ENCODE data around the gene TMEM141.
"Not testable (repeated sequence)": the region's sequence is repeated elsewhere in the genome, so short reads cannot be mapped to it uniquely, and the experiment has no call there.

TMEM141 gene

DNA sequence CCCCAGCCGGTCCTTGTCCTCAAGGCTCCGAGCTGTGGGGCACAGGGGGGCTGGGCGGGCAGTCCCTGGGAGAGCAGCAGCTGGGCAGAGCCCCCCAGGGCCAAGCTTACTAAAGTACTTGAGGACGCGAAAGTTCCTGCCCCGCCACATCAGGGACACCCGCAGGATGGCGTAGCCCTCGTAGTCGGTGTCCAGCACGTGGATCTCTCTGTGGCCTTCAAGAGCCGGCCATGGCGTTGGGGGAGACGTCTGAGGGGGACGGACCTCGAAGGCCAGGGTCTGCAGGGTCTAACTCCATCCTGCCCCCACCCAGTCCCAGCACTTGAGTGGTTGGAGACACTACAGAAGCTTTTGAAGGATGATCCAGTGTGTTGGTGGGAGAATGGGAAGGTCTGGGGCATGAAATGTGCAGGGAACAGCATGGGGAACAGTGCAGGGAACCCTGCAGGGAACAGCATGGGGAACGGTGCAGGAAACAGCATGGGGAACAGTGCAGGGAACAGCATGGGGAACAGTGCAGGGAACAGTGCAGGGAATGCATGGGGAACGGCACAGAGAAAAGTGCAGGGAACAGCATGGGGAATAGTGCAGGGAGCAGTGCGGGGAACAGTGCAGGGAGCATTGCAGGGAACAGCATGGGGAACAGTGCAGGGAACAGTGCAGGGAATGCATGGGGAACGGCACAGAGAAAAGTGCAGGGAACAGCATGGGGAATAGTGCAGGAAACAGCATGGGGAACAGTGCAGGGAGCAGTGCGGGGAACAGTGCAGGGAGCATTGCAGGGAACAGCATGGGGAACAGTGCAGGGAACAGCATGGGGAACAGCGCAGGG lies 35.6 kb upstream of the TMEM141 start:
- not testable (repeated sequence) for ATAC-seq, DNase-seq

- ATAC-seq (no peak), DNase-seq (no peak)
These were observed 35.1 kb upstream of the TMEM141 start for GRCh38 chr9:136756134-136756438.

GRCh38 chr9:136756836-136757235 lies 34.3 kb upstream of the TMEM141 start:
- no peak for ATAC-seq
- DNase-seq: no peak

DNA sequence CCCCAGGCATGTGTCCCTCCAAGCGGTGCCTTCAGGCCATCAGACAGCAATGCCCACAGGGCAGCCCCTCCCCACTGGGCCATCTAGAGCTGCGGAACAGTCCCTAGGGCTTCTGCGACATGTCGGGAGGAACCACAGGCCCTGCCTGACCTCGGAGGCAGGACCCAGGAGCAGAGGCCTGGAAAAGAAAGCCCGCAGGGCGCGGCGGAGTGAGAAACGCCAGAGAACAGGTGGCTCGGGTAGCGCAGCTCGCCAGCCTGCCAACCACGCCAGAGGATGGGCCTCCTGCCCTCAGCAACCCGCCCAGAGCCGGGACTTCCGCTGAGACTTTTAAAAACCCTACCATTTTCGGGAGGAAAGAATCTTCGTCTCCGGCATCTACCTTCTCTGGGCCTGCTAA lies 33.8 kb upstream of the TMEM141 start:
- ATAC-seq: no peak
- DNase-seq: no peak

- DNase-seq (no peak), ATAC-seq (no peak)
These were observed 33.4 kb upstream of the TMEM141 start for GRCh38 chr9:136757751-136758140.

DNA sequence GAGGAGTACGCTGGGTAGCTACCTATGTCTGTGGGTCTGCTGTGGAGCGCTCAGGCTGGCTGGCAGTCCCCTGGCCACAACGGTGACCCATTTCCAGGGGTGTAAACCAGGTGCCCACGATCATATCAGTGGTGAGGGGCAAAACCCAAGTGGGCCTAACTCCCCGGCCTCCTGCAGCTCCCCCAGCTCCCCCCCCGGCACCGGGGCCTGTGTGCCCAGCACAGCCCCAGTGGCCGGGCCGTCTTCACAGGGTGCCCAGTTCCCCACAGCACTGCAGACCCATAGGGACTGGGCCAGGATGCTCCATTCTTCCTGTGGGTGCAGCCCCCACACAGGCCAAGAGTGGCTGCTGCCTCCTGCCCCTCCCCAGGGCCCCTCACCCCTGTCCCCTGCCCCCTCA lies 32.1 kb upstream of the TMEM141 start:
- no peak for ATAC-seq

DNA sequence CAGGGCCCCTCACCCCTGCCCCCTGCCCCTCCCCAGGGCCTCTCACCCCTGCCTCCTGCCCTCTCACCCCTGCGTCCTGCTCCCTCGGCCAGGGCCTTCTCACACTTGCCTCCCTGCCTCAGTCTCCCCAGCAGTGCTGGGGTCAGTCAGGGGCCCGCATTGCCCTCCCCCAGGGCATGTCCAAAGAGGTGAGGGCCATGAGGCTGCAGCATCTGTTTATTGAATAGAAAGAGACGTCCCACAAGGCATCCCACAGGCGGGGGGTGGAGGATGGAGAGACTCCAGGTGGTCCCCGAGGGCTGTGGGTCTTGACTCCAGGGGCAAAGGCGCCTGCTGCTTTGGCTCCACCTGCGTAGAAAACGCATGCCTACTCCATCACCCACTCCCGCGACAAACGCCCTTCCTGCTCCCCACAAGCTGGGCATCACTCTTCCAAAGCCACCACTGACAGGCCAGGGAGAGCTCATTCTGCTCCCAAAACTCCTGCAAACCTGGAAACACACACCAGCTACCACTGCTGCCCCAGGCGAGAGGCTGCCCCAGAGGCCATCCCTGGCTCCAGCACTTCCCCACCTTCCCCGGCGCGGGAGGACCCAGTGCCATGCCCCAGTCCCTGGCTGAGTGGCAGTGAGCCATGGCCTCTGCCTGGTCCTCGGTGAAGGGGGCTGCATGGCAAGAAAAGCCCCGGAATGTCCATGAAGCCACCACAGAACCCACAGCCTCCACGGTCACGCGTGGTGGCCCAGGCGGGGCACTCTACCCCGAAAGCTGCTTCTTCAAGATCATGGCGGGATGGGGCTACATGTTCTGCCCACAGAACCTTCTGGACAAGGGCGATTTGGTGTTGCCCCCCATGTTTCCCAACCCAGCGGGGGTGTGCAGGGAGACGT lies 31.5 kb upstream of the TMEM141 start:
- DNase-seq (no peak), ATAC-seq (no peak)

More for the DNA sequence above, 32.1 kb upstream of the TMEM141 start:
- no peak for DNase-seq

DNA sequence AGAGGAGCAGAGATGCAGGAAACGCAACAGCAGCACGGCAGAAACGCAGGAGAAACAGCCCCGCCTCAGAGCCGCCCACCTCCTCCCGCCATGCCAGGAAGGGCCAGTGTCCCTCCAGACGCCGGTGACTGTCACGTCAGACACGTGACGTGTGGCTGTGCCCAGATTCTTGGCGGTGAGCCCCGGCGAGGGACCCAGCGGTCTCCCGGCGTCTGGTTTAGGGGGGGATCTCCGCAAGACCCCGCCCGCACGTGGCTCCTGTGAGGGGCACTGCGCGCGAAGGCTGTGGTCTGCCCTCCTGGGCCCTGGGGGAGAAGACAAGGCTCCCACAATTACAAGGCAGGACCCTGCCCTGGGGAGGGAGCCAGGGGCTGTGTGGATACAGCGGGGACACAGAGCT lies 30.7 kb upstream of the TMEM141 start:
- ATAC-seq (no peak), DNase-seq (no peak)

DNA sequence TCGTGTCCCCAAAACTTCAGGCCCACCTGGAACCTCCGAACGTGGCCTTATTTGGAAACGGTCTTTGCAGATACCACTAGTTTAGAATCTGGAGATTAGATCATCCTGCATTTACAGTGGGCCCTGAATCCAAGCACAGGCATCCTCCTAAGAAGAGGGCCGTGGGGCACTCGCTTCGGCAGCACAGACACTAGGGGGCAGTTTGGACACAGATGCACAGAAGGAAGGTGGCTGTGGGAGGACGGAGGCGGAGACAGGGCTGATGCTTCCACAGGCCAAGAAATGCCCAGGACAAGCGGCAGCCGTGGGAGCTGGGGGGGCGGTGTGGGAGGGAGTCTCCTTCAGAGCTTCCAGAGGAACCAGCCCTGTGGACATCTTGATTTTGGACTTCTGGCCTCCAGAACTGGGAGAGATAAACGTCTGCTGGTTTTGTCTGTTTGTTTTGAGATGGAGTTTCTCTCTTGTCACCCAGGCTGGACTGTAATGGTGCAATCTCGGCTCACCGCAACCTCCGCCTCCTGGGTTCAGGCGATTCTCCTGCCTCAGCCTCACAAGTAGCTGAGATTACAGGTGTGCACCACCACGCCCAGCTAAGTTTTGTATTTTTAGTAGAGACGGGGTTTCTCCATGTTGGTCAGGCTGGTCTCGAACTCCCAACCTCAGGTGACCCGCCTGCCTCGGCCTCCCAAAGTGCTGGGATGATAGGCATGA lies 30.2 kb upstream of the TMEM141 start:
- peak; percentile 47 for DNase-seq
- ATAC-seq: not testable (repeated sequence)

GRCh38 chr9:136761545-136761981 lies 29.6 kb upstream of the TMEM141 start:
- DNase-seq: no peak
- no peak for ATAC-seq

DNA sequence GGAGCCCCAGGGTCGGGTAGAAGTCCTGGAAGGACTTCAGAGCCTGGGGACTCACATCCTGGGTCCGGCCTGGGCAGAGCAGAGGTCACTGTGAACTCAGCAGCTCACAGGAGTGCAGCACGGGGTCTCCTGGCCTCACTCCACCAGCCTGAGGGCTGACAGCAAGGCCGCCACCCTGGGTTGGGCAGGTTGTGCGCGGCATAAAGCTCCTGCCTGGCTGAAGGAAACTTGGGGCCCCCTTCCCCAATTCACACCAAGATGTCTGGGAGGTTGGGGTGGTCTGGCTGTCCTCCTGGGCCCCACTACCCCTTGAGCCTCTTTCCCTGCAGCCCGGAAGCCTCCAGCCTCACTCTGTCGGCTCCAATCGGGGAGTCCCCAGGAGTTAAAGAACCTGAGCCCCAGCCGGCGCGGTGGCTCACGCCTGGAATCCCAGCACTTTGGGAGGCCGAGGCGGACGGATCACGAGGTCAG lies 28.9 kb upstream of the TMEM141 start:
- ATAC-seq: no peak

GRCh38 chr9:136762915-136763648 lies 28.1 kb upstream of the TMEM141 start:
- DNase-seq (peak; percentile 75), ATAC-seq (no peak)

More for the DNA sequence above, 28.9 kb upstream of the TMEM141 start:
- no peak for DNase-seq

- DNase-seq (no peak), ATAC-seq (no peak)
These were observed 27.5 kb upstream of the TMEM141 start for GRCh38 chr9:136763649-136764035.

- ATAC-seq: no peak
- DNase-seq: no peak
These were observed 26.7 kb upstream of the TMEM141 start, which contains the start of gene LCN15 for GRCh38 chr9:136764301-136764891. LCN15 (minus strand) TSS chr9:136764518; CDS start chr9:136764488, 30 bp downstream.

GRCh38 chr9:136765041-136765440 lies 26.1 kb upstream of the TMEM141 start:
- ATAC-seq: no peak
- no peak for DNase-seq

- DNase-seq, ATAC-seq: not testable (repeated sequence)
These were observed 25.3 kb upstream of the TMEM141 start for GRCh38 chr9:136765745-136766409.

DNA sequence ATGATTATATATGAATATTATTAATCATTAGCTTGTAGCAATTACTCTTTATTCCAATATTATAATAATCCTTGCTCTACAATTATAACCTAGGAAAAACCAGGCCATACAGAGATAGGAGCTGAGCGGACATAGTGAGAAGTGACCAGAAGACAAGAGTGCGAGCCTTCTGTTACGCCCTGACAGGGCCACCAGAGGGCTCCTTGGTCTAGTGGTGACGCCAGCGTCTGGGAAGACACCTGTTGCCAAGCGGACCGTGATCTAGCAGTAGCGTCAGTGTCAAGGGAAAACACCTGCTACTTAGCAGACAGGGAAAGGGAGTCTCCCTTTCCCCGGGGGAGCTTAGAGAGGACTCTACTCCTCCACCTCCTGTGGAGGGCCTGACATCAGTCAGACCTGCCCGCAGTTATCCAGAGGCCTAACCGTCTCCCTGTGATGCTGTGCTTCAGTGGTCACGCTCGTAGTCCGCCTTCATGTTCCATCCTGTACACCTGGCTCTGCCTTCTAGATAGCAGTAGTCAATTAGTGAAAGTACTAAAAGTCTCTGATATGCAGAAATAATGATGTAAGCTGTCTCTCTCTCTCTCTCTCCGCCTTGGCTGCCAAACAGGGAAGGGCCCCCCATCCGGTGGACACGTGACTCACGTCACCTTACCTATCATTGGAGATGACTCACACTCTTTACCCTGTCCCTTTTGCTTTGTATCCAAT lies 24.6 kb upstream of the TMEM141 start:
- peak; percentile 68 for DNase-seq
- ATAC-seq: peak; percentile 37

GRCh38 chr9:136769710-136770191 lies 21.4 kb upstream of the TMEM141 start:
- DNase-seq: peak; percentile 73

DNA sequence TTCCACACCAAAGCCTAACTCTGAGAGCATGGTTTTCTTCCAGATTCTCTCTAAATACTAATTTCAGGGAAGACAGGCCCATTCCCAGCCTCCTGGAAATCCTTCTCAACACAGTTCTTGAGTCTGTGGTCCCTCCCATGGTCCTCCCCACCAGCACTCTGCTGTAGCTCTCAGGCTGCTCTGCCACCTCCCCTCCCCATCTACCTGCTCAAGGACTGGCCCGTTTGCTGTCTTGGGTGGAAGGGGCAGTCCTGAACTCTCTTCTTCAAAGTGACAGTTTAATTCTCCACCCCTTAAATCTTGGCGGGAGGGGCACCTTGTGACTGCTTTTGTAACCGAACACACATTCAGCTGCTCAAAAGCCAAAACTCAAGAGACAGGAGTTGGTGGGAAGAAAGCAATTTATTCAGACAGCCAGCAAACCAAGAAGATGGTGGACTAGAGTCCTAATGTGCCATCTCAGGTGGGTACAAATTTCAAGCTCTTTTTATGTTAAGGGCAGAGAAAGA lies 19.2 kb upstream of the TMEM141 start:
- no peak for DNase-seq
- no peak for ATAC-seq

More at GRCh38 chr9:136769710-136770191, 21.4 kb upstream of the TMEM141 start:
- ATAC-seq: no peak
